GM21381 (cell line): ENCODE results near the gene MNAT1.
A peak's percentile ranks its signal among the peaks of the same experiment; 100 is the strongest.
"Not testable (repeated sequence)": the region's sequence is repeated elsewhere in the genome, so short reads cannot be mapped to it uniquely, and the experiment has no call there.

ENCODE experiments used
- ATAC-seq: cut with Tn5 transposase; IDR thresholded peaks from one replicate; pipeline ENCODE4 v1.9.1; 2021; ENCODE audit warnings: mild to moderate bottlenecking, moderate library complexity; ENCODE audit not compliant: unreplicated experiment

Gene MNAT1

GRCh38 chr14:60867503-60868172, 133.1 kb downstream of the MNAT1 start:
- no peak for ATAC-seq

- no peak for ATAC-seq
These were observed 143.6 kb downstream of the MNAT1 start for GRCh38 chr14:60878121-60878520.

DNA sequence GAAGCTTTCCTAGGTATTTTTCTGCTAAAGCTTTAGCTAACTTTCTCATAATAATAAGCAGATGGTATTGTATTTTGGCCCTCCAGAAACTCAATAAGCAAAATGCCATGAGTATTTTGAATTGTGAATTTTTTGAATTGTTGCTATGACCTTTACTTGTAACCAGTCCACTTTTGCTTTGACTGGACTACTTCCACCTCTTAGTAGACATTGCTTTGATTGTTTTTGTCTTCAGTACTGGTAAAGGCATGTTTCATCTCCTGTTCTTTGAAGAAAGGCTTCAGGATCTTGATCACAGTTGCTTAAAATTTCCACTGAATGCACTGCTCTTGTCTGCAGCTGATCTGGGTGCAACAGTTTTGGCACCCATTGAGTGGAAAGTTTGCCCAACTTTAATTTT, 144.0 kb downstream of the MNAT1 start:
- ATAC-seq, result no peak

GRCh38 chr14:60882219-60882618, 147.7 kb downstream of the MNAT1 start:
- ATAC-seq, result no peak

DNA sequence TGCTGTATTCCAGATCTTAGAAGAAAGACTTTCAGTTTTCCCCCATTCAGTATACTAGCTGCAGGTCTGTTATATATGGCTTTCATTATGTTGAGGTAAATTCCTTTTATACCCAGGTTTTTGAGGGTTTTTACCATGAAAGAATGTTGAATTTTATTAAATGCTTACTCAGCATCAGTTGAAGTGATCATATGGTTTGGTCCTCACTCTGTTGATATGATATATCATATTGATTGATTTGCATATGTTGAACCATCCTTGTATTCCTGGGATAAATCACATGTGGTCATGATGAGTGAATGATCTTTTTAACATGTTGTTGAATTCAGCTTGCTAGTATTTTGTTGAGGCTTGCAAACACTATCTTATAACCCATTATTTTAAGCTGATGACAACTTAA, 149.6 kb downstream of the MNAT1 start:
- no peak for ATAC-seq

DNA sequence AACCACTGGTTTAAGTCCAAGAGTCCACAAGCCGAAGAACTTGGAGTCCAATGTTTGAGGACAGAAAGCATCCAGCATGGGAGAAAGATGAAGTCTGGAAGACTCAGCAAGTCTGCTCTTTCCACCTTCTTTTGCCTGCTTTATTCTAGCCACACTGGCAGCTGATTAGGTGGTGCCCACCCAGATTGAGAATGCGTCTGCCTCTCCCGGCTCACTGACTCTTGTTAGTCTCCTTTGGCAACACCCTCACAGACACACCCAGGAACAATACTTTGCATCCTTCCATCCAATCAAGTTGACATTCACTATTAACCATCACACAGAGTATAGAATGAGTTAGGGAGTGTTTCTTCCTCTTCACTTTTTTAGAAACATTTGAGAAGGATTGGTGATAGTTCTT, 156.1 kb downstream of the MNAT1 start:
- ATAC-seq, result not testable (repeated sequence)

GRCh38 chr14:60893911-60894310, 159.3 kb downstream of the MNAT1 start:
- no peak for ATAC-seq

GRCh38 chr14:60904381-60904780, 169.8 kb downstream of the MNAT1 start:
- no peak for ATAC-seq

- no peak for ATAC-seq
These were observed 171.4 kb downstream of the MNAT1 start for GRCh38 chr14:60905923-60906322.

DNA sequence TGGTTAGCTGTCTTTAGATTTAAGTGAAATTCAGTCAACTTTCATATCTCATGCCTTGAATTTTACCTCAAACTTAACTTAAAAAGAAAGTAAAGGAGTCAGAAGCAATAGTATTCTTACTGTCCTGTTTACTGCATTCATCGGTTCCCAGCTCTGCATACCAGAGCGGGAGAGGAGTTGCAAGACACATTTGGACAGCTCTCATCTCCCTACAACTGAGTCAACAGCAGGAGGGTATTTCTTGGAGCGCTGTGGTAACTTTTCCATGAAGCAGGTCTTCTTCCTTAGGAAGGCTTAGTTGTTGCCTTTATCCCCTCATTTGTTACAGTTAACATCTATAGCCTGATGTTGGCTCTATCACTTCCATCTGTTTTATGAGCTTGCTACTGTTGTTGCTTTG, 181.2 kb downstream of the MNAT1 start:
- ATAC-seq, result no peak

- ATAC-seq, result no peak
These were observed 187.5 kb downstream of the MNAT1 start for GRCh38 chr14:60922050-60922449.

DNA sequence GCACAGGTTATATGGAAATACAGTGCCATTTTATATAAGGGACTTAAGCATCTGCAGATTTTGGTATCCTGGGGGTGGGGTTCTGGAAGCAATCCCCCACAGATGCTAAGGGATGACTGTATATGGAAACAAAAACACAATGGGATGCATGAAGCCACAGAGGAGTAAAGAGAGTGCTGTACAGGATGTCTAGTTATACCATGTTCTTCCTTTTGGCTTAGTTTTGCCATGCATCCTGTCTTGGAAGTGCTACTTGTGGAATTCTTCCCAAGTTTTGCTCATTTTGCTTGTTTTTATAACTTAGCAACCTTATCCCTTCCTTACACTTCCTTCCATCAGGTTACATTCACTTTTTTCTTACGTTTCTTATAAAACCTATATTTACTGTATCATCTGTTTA, 190.7 kb downstream of the MNAT1 start:
- no peak for ATAC-seq

GRCh38 chr14:60926002-60926401, 191.4 kb downstream of the MNAT1 start:
- peak; percentile 73 for ATAC-seq

DNA sequence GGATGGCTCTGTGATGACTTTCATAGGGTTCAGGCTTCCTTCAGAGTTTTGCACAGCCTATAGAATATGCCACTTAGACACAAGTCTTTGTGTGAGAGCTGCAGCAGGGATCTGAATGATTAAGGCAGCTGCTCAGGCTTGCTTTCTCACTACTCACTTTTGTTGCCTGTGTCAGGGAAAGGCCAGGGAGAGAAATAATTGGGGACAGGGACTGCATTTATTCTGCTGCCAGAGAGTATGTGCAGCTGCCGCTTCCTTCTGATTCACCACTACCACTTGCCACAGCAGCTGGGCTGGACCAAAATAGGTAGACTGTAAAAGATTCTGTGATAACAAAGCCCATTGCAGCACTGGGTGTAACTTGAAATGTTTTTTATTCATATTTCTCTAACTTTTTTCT, 196.7 kb downstream of the MNAT1 start:
- ATAC-seq, result no peak

GRCh38 chr14:60933920-60934655, 199.5 kb downstream of the MNAT1 start:
- ATAC-seq, result no peak

GRCh38 chr14:60935319-60935718, 200.8 kb downstream of the MNAT1 start:
- ATAC-seq, result no peak

DNA sequence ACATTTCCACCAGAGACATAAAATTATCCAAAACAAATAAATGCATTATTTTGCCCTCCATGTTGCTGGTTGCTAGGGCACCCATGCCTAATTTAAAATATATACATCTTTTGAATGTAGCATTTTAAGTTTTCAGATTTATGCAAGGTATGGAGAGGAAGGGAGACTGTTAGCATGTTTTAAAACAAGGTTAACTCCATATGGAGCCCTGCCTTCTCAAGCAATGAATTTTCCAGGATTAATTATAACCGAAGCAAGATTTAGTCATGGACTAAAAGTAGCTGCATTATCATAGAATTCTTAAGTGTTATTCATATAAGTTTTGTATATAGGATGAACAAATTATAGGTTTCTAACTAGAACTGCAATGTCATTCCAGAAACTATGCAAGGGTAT, 209.1 kb downstream of the MNAT1 start:
- ATAC-seq, result no peak

- ATAC-seq, result no peak
These were observed 209.6 kb downstream of the MNAT1 start for GRCh38 chr14:60944204-60944603.

DNA sequence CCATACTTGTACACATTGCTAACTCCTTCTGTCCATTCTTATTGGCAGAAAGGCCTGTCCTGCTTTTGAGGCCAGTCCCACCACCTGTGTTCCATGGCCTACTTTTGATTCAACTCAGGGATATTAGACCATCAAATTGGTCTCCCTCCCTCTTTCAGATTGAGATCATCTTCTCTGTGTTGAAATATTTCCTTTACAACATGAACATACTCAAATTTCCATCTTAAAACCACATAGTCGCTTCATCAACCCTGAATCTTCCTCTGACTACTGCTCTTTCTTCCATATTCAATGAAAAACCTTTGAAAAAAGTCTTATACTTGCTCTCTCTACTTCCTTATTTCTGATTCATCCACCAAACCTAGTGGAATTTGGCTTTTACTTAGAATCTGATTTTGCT, 211.4 kb downstream of the MNAT1 start:
- no peak for ATAC-seq

- no peak for ATAC-seq
These were observed 212.2 kb downstream of the MNAT1 start for GRCh38 chr14:60946773-60947172.

DNA sequence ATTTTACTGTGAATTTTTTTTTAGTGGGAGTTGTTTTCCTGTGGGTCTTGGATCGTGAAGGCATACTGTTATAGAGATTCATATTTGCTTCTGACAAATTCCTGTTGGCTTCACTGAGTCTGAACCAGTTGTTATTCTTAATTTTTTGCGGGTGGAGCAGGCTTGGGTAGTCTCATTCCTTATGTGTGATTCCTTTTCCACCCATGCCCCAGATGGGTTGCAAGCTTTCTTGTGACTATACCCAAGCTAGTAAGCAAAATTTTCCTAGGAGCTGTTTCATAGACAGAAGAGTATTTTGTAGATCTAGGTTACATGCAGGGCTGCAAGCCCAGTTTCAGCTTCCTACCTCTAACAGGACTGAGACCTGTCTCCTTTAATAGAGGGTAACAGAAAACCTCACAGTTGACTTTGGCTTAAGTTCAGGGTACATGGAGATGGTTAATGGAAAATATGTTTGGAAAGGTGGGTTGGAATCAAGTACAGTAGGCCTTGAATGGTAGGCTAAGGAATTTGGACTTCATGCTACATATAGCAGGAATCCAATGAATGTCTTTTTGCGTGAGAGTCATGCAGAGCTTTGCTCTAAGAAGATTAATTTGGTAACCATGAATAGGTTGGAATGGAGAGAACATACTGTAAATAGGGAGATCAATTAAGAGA, 217.3 kb downstream of the MNAT1 start:
- no peak for ATAC-seq

DNA sequence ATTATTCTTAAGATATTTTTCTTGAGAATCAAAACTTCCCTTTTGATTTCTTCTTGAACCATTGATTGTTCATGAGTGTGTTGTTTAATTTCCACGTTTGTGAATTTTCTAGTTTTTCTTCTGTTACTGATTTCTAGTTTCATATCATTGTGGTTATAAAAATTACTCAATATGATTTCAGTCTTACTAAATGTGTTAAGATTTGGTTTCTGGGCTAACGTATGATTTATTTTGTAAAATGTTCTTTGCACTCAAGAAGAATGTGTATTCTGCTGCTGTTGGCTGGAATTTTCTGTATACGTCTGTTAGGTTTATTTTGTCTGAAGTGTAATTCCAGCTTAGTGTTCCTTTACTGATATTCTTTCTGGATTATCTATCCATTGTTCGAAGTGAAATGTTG, 221.6 kb downstream of the MNAT1 start:
- ATAC-seq, result no peak
